ENCODE data around the gene PTPRN2. TPM values are rescaled to one million over a fixed set of nuclear protein-coding genes. Genes with fewer than 3 reads are reported as not detected.

Gene PTPRN2
- total and polyA plus RNA-seq, 2 donors (not counting 3 experiments of a cell fraction or from before 2014, with no cell fraction given) = 0.62 to 0.88 TPM

DNA sequence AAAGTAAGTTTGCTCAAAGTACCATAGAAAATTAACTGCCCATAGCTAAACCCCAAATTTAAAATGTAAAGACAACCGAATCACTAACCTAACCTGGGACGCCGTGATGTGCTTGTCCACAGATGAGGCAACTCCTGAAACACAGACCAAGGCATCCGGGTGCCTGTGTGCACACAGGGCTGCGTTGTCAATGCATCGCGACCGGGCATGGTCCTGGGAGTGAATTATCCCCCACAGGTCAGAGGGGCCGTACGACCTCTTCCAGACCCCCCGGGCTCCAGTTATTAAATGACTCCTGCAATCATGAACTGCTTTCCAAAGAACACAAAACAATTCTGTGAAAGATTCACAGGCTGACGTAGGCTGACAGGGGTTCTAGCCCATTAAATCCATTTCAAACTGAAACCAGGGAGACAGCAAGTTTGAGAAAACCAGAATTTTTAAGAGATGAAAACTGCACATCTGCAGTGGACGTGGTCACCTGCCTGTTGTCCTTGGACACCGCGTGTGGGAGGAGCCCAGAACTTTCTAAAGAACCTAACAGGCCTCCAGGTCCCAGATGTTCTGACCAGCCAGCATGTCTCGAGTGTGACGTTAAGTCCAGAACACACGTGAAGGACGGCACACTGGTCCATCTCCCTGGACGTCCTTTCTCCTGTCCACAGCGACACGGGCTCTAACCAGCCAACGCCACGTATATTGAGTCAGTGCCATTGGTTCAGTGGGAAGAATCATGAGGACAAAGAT, 953.0 kb downstream of the PTPRN2 start:
- H3K4me2 ChIP-seq (ENCODE audit: insufficient read depth, low read length) = no peak overlapping the region
- dilution Hi-C loops (cut with MboI; ENCODE audit: extremely low pct_ligation_motif_present, low sequenced_read_pairs) = no loop called here
- ChIA-PET POLR2A (no interaction called here), CTCF (no interaction called here)
- H3K4me1 ChIP-seq (ENCODE audit: control insufficient read depth, extremely low read depth, insufficient read depth, low read length) = no peaks in the 10 kb centered on the region
- H3K27ac ChIP-seq (ENCODE audit: insufficient read depth, low read depth, low read length) = no peak overlapping the region
- H3K9ac ChIP-seq (replicated peaks; ENCODE audit: extremely low read depth, insufficient read depth, low read length) = no peak overlapping the region
- peaks cover 4% of the 10 kb centered on the region for H3K9me3 ChIP-seq (replicated peaks; ENCODE audit: control insufficient read depth, insufficient read depth, low read length)
- FAIRE-seq (no peak), DNase-seq (ENCODE audit: low read depth, low spot score) (no peak)
- no peaks in the 10 kb centered on the region for H3K79me2 ChIP-seq (ENCODE audit: control insufficient read depth, insufficient read depth, low read length)
- H2AFZ ChIP-seq (ENCODE audit: low read depth, low read length) = no peak overlapping the region
- no peaks in the 10 kb centered on the region for H3K27me3 ChIP-seq (ENCODE audit: control insufficient read depth in 2 of 2, insufficient read depth in 2 of 2, low read length in 2 of 2)
- TF ChIP-seq, protein P1, sequence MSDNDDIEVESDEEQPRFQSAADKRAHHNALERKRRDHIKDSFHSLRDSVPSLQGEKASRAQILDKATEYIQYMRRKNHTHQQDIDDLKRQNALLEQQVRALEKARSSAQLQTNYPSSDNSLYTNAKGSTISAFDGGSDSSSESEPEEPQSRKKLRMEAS (IDR thresholded peaks at IDR 0.05; ENCODE audit: insufficient read depth, insufficient read length) = no peak
- TF ChIP-seq GATA2 (IDR thresholded peaks at IDR 0.05; ENCODE audit: insufficient read depth, insufficient read length, low read depth, low read length) (no peak), EZH2 (IDR thresholded peaks at IDR 0.05; ENCODE audit: borderline replicate concordance, low read depth, low read length, severe bottlenecking) (no peak), MYC (IDR thresholded peaks at IDR 0.05; ENCODE audit: low read depth, low read length) (no peak), FOS (IDR thresholded peaks at IDR 0.05; ENCODE audit: borderline replicate concordance, insufficient read depth, low read length) (no peak)
- no peaks in the 10 kb centered on the region for H4K20me1 ChIP-seq (replicated peaks; ENCODE audit: control insufficient read depth, extremely low read depth, insufficient read depth, low read length)
- H3K4me3 ChIP-seq (replicated peaks in 1 of 3; ENCODE audit: insufficient read depth in 1 of 3, low read depth in 1 of 3, low read length in 3 of 3) = no peak overlapping the region
- no peaks in the 10 kb centered on the region for H3K9me1 ChIP-seq (replicated peaks; ENCODE audit: control insufficient read depth, extremely low read depth, insufficient read depth, low read length)
- no TSS peak for BruUV-seq (replicated peaks)
- no peaks in the 10 kb centered on the region for H3K36me3 ChIP-seq (ENCODE audit: control insufficient read depth in 2 of 2, extremely low read depth in 1 of 2, insufficient read depth in 2 of 2, low read length in 2 of 2)
- intact Hi-C loops (cut with micrococcal nuclease) = no loop called here

DNA sequence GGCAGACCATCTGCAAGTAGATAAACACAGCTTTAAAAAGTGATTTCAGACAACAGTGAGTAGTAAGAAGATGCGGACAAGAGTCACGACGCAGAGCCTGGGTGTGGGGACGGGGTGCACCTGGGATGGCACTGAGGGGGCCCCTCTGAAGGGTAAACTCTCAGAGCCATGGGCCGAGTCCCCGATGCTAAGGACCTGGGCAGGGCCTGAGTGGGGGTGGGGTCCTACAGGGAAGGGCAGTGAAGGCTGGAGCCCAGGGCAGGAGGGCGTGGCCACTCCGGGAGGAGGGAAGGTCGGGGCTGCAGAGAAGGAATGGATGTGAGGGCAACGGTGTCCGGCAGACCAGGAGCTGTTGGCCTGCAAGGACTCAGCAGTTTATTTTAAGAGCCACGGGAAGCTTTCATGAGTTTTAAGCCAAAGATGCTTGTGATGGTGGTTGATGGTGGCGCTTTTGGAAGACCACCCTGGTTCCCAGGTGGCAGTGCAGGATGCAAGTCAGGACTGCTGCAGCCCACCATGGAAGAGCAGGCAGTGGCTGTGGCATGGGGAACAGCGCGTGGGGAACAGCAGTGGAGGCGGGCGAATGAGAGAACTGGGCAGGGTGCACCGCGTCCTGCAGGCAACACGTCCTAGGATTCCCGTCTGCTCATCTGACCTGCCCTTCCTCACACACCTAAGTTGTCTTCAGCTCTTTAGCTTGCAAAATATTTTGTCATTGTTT, 954.0 kb downstream of the PTPRN2 start:
- intact Hi-C loops (cut with micrococcal nuclease) = no loop called here
- CTCF ChIA-PET = no interaction called here
- no peak for TF ChIP-seq JUN (IDR thresholded peaks at IDR 0.05; ENCODE audit: borderline replicate concordance, insufficient read depth, insufficient read length, low read depth)

More for the DNA sequence above, 954.0 kb downstream of the PTPRN2 start:
- H2AFZ ChIP-seq (ENCODE audit: low read depth, low read length) = no peak overlapping the region
- FAIRE-seq (no peak), DNase-seq (ENCODE audit: low read depth, low spot score) (no peak)
- no peak overlapping the region for H3K4me3 ChIP-seq (replicated peaks in 1 of 3; ENCODE audit: insufficient read depth in 1 of 3, low read depth in 1 of 3, low read length in 3 of 3)
- no peaks in the 10 kb centered on the region for H3K4me1 ChIP-seq (ENCODE audit: control insufficient read depth, extremely low read depth, insufficient read depth, low read length)
- BruUV-seq (replicated peaks) = no TSS peak
- H3K9me3 ChIP-seq (replicated peaks; ENCODE audit: control insufficient read depth, insufficient read depth, low read length) = peaks cover 4% of the 10 kb centered on the region
- H3K9me1 ChIP-seq (replicated peaks; ENCODE audit: control insufficient read depth, extremely low read depth, insufficient read depth, low read length) = no peaks in the 10 kb centered on the region
- dilution Hi-C loops (cut with MboI; ENCODE audit: extremely low pct_ligation_motif_present, low sequenced_read_pairs) = no loop called here
- POLR2A ChIA-PET = no interaction called here
- no peak overlapping the region for H3K27ac ChIP-seq (ENCODE audit: insufficient read depth, low read depth, low read length)
- H3K4me2 ChIP-seq (ENCODE audit: insufficient read depth, low read length) = no peak overlapping the region
- H3K9ac ChIP-seq (replicated peaks; ENCODE audit: extremely low read depth, insufficient read depth, low read length) = no peak overlapping the region
- no peaks in the 10 kb centered on the region for H3K27me3 ChIP-seq (ENCODE audit: control insufficient read depth in 2 of 2, insufficient read depth in 2 of 2, low read length in 2 of 2)
- no peaks in the 10 kb centered on the region for H3K36me3 ChIP-seq (ENCODE audit: control insufficient read depth in 2 of 2, extremely low read depth in 1 of 2, insufficient read depth in 2 of 2, low read length in 2 of 2)
- H4K20me1 ChIP-seq (replicated peaks; ENCODE audit: control insufficient read depth, extremely low read depth, insufficient read depth, low read length) = no peaks in the 10 kb centered on the region
- no peaks in the 10 kb centered on the region for H3K79me2 ChIP-seq (ENCODE audit: control insufficient read depth, insufficient read depth, low read length)

Measured in endothelial cell of umbilical vein (primary cell).